Neural cell (in vitro differentiated cells): ENCODE measurements around the gene CD58. TPM values are rescaled to one million over a fixed set of nuclear protein-coding genes. Genes with fewer than 3 reads are reported as not detected.

Source experiments
- H2AFZ ChIP-seq: fragments of 200-600, 300-800 bp; sonication (generic), shearing (Covaris generic); 2 replicates; pipeline ENCODE4 v1.6.0; 2014; ENCODE audit warnings: low read depth, mild to moderate bottlenecking, antibody characterized with exemption, low read length, moderate library complexity
- H3F3A ChIP-seq: fragments of 200-600 bp; shearing (Covaris generic); 2 replicates; pipeline ENCODE4 v1.6.1; 2016; ENCODE audit warnings: mild to moderate bottlenecking, moderate library complexity, mixed read lengths, antibody characterized with exemption, low read length; ENCODE audit not compliant: insufficient read depth, poor library complexity, severe bottlenecking
- H3K27ac ChIP-seq: fragments of 200-600, 300-800 bp; sonication (generic), shearing (Covaris generic); 2 replicates; pipeline ENCODE4 v1.5.1; 2014; ENCODE audit warnings: mild to moderate bottlenecking, low read length, moderate library complexity
- H3K27me3 ChIP-seq: fragments of 300-800, 200-600 bp; sonication (generic), shearing (Covaris generic); 2 replicates; pipeline ENCODE4 v1.6.0; 2014; ENCODE audit warnings: mild to moderate bottlenecking, low read depth, low read length, moderate library complexity; ENCODE audit not compliant: insufficient read depth
- H3K36me3 ChIP-seq: fragments of 300-800, 200-600 bp; sonication (generic), shearing (Covaris generic); 2 replicates; pipeline ENCODE4 v1.5.1; 2014; ENCODE audit warnings: mild to moderate bottlenecking, antibody characterized with exemption, low read length, moderate library complexity; ENCODE audit not compliant: insufficient read depth
- H3K4me2 ChIP-seq: fragments of 300-800, 200-600 bp; sonication (generic), shearing (Covaris generic); 2 replicates; pipeline ENCODE4 v1.6.0; 2014; ENCODE audit warnings: mild to moderate bottlenecking, low read length
- H3K4me3 ChIP-seq: fragments of 300-800, 200-600 bp; sonication (generic), shearing (Covaris generic); 2 replicates; pipeline ENCODE4 v1.5.1; 2014; ENCODE audit warnings: mild to moderate bottlenecking, low read length, moderate library complexity
- H3K79me2 ChIP-seq: fragments of 200-600 bp; shearing (Covaris generic); replicated peaks from 2 replicates; pipeline ENCODE4 v1.6.0; 2014; ENCODE audit warnings: mild to moderate bottlenecking, low read length, moderate library complexity; ENCODE audit not compliant: insufficient read depth
- H3K9ac ChIP-seq: fragments of 300-800, 200-600 bp; sonication (generic), shearing (Covaris generic); 2 replicates; pipeline ENCODE4 v1.6.1; 2016; ENCODE audit warnings: mild to moderate bottlenecking, low read length, mixed read lengths
- H3K9me2 ChIP-seq: fragments of 200-600 bp; shearing (Covaris generic); 2 replicates; pipeline ENCODE4 v1.6.1; 2016; ENCODE audit warnings: mild to moderate bottlenecking, low read length, mixed read lengths; ENCODE audit not compliant: insufficient read depth
- H3K9me3 ChIP-seq: fragments of 200-600, 300-800 bp; sonication (generic), shearing (Covaris generic); 2 replicates; pipeline ENCODE4 v1.6.1; 2016; ENCODE audit warnings: mild to moderate bottlenecking, mixed run types, low read length, moderate library complexity, mixed read lengths
- H4K20me1 ChIP-seq: fragments of 200-600 bp; shearing (Covaris generic); 2 replicates; pipeline ENCODE4 v1.6.1; 2016; ENCODE audit warnings: mild to moderate bottlenecking, mixed run types; ENCODE audit not compliant: insufficient read depth
- CTCF ChIP-seq: fragments of 450-650 bp; IDR thresholded peaks from 2 replicates; pipeline ENCODE4 v1.5.1; 2014; ENCODE audit warnings: antibody characterized with exemption, mild to moderate bottlenecking, moderate library complexity; ENCODE audit not compliant: poor library complexity, severe bottlenecking
- EP300 ChIP-seq: fragments of 450-650 bp; conservative IDR thresholded peaks from 2 replicates; pipeline ENCODE4 v1.6.1; 2014; ENCODE audit warnings: antibody characterized with exemption, mild to moderate bottlenecking, moderate library complexity; ENCODE audit not compliant: poor library complexity, severe bottlenecking
- EZH2 ChIP-seq: fragments of 200-600, 300-800 bp; shearing (Covaris generic), sonication (generic); IDR thresholded peaks from 2 replicates; pipeline ENCODE4 v1.6.1; 2014; ENCODE audit warnings: antibody characterized with exemption, low read length, borderline replicate concordance, mild to moderate bottlenecking; ENCODE audit not compliant: insufficient read depth, poor library complexity, severe bottlenecking
- MXI1 ChIP-seq: fragments of 450-650 bp; conservative IDR thresholded peaks from 2 replicates; pipeline ENCODE4 v1.6.1; 2014; ENCODE audit warnings: antibody characterized with exemption, mild to moderate bottlenecking; ENCODE audit not compliant: poor library complexity, severe bottlenecking
- POLR2AphosphoS5 ChIP-seq: IDR thresholded peaks from 2 replicates; pipeline ENCODE4 v1.6.1; 2012
- RAD21 ChIP-seq: fragments of 450-650 bp; conservative IDR thresholded peaks from 2 replicates; pipeline ENCODE4 v1.6.1; 2014; ENCODE audit warnings: antibody characterized with exemption, mild to moderate bottlenecking, moderate library complexity
- REST ChIP-seq: IDR thresholded peaks from 2 replicates; pipeline ENCODE4 v1.6.1; 2012; ENCODE audit warnings: borderline replicate concordance
- SMC3 ChIP-seq: fragments of 450-650 bp; conservative IDR thresholded peaks from 2 replicates; pipeline ENCODE4 v1.6.1; 2014; ENCODE audit warnings: antibody characterized with exemption, mild to moderate bottlenecking, moderate library complexity; ENCODE audit not compliant: poor library complexity
- TAF1 ChIP-seq: IDR thresholded peaks from 2 replicates; pipeline ENCODE4 v1.6.1; 2012; ENCODE audit warnings: low read depth
- polyA plus RNA-seq: library from polyadenylated mRNA; depleted of rRNA; stranded (reverse); fragments of >200 nt; gene quantifications from 2 replicates; pipeline ENCODE4 v1.2.3, GENCODE V29; 2014

CD58 gene
- polyA plus RNA-seq, 1 donor from 2014 or later = 1.8 TPM

- no peak overlapping the region for H3K4me2 ChIP-seq
- no peak for TF ChIP-seq SMC3
- TF ChIP-seq REST = no peak
- TF ChIP-seq RAD21 = no peak
- no peak for TF ChIP-seq TAF1
- no peaks in the 10 kb centered on the region for H3K9me3 ChIP-seq
- H3K9ac ChIP-seq = no peak overlapping the region
- no peak overlapping the region for H2AFZ ChIP-seq
- H3F3A ChIP-seq = no peaks in the 10 kb centered on the region
- H3K9me2 ChIP-seq = no peaks in the 10 kb centered on the region
- H4K20me1 ChIP-seq = no peaks in the 10 kb centered on the region
- H3K27ac ChIP-seq = no peak overlapping the region
- no peaks in the 10 kb centered on the region for H3K36me3 ChIP-seq
- H3K4me3 ChIP-seq = no peak overlapping the region
- peaks cover 16% of the 10 kb centered on the region for H3K27me3 ChIP-seq
- no peaks in the 10 kb centered on the region for H3K79me2 ChIP-seq
Observed at GRCh38 chr1:116572099-116572498, 1.3 kb upstream of the CD58 start.

GRCh38 chr1:116571215-116571919 is 541 bp upstream of the CD58 start:
- Histone ChIP-seq H4K20me1 (no peaks in the 10 kb centered on the region), H3K79me2 (no peaks in the 10 kb centered on the region), H3K9me3 (no peaks in the 10 kb centered on the region), H3K9ac (peak overlapping the region; percentile 47), H3K36me3 (no peaks in the 10 kb centered on the region), H2AFZ (no peak overlapping the region), H3K4me2 (peak overlapping the region; percentile 73), H3F3A (no peaks in the 10 kb centered on the region), H3K27me3 (peaks cover 16% of the 10 kb centered on the region), H3K27ac (no peak overlapping the region), H3K4me3 (peak overlapping the region; percentile 86), H3K9me2 (no peaks in the 10 kb centered on the region)
- no peak for TF ChIP-seq EP300
- TF ChIP-seq CTCF = no peak
- no peak for TF ChIP-seq TAF1
- TF ChIP-seq RAD21 = no peak
- no peak for TF ChIP-seq EZH2
- TF ChIP-seq MXI1 = no peak
- no peak for TF ChIP-seq POLR2AphosphoS5
- TF ChIP-seq SMC3 = no peak
- TF ChIP-seq REST = no peak
